Tibial artery (tissue), 4 donors: ENCODE measurements around the gene TENM3.

Source experiments
- DNase-seq, 2 donors: peaks; one replicate each; pipeline ENCODE4 v3.0.0-alpha.2; 2019
- H3K27ac ChIP-seq, 2 donors: fragments of 200-600 bp; sonication (generic) in 1 of 2; 1 replicate in 1 of 2; 2 replicates in 1 of 2; pipeline ENCODE4 v1.5.1; 2018 to 2019; ENCODE audit warnings: mild to moderate bottlenecking in 1 of 2
- H3K27me3 ChIP-seq, 2 donors: fragments of 200-600 bp; sonication (generic) in 1 of 2; one replicate each; pipeline versions ENCODE4 v1.5.1 to v1.6.0; 2016 to 2019
- H3K36me3 ChIP-seq, 3 donors: fragments of 200-600 bp; sonication (generic) in 2 of 3; one replicate each; pipeline ENCODE4 v1.5.1; 2016 to 2019; ENCODE audit warnings: mild to moderate bottlenecking in 2 of 3
- H3K4me1 ChIP-seq, 4 donors: fragments of 200-600 bp; sonication (generic) in 2 of 4; 1 replicate in 3 of 4; 2 replicates in 1 of 4; pipeline ENCODE4 v1.5.1; 2016 to 2019
- H3K4me3 ChIP-seq, 2 donors: fragments of 200-600 bp; sonication (generic) in 1 of 2; 1 replicate in 1 of 2; 2 replicates in 1 of 2; pipeline ENCODE4 v1.5.1; 2018 to 2019; ENCODE audit warnings: mild to moderate bottlenecking in 2 of 2
- H3K9me3 ChIP-seq, 3 donors: fragments of 200-600 bp; sonication (generic) in 1 of 3; one replicate each; pipeline ENCODE4 v1.5.1; 2016 to 2019
- CTCF ChIP-seq, 2 experiments: fragments of 200-600 bp in 1 of 2; fragments of 450-650 bp in 1 of 2; IDR thresholded peaks; one replicate each; pipeline ENCODE4 v1.5.1; 2017 to 2019; ENCODE audit warnings: antibody characterized with exemption in 2 of 2, mild to moderate bottlenecking in 1 of 2, moderate library complexity in 1 of 2
- intact Hi-C: fragments of 100-400 bp; cut with DNase I; formaldehyde crosslinking; loops from one replicate; pipeline ENCODE4 v1.15.0; 2023; ENCODE audit warnings: low total_unique reads

The TENM3 gene

GRCh38 chr4:182695842-182696241 is 452.6 kb downstream of the TENM3 start:
- Histone ChIP-seq H3K9me3 (no peaks in the 10 kb centered on the region), H3K27ac (no peak overlapping the region), H3K4me3 (no peak overlapping the region), H3K27me3 (no peaks in the 10 kb centered on the region), H3K36me3 (no peaks in the 10 kb centered on the region), H3K4me1 (no peaks in the 10 kb centered on the region)
- DNase-seq: no peak
- intact Hi-C loops: no loop called here
- no peak for TF ChIP-seq CTCF (IDR thresholded peaks at IDR 0.05)

- Histone ChIP-seq H3K27me3 (no peaks in the 10 kb centered on the region), H3K4me3 (no peak overlapping the region), H3K4me1 (no peaks in the 10 kb centered on the region), H3K27ac (no peak overlapping the region), H3K36me3 (no peaks in the 10 kb centered on the region), H3K9me3 (no peaks in the 10 kb centered on the region)
- intact Hi-C loops: no loop called here
- no peak for DNase-seq
- TF ChIP-seq CTCF (IDR thresholded peaks at IDR 0.05): no peak
Measured at GRCh38 chr4:182697094-182697493, 453.9 kb downstream of the TENM3 start.

DNA sequence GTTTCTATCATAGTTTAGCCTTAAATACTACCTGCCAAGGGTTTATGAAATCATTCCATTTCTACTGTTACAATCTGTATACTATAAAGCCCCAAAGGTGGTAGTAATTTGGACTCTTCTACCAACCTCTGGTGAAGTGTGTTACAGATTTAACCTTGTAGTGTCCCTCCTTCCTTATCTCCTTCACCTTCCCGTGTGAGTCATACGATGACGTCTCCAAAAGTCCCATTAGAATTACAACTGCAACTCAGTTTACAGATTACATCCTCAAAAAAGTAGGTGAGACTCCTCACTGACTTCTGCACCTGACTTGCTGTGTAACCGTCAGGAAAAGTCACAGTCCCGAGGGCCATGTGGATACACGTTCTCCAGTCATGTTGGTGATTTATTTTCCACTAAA is 455.0 kb downstream of the TENM3 start:
- Histone ChIP-seq H3K9me3 (no peaks in the 10 kb centered on the region), H3K27me3 (no peaks in the 10 kb centered on the region), H3K4me1 (no peaks in the 10 kb centered on the region), H3K36me3 (no peaks in the 10 kb centered on the region), H3K4me3 (no peak overlapping the region), H3K27ac (no peak overlapping the region)
- no peak for TF ChIP-seq CTCF (IDR thresholded peaks at IDR 0.05)
- intact Hi-C loops: no loop called here
- no peak for DNase-seq

DNA sequence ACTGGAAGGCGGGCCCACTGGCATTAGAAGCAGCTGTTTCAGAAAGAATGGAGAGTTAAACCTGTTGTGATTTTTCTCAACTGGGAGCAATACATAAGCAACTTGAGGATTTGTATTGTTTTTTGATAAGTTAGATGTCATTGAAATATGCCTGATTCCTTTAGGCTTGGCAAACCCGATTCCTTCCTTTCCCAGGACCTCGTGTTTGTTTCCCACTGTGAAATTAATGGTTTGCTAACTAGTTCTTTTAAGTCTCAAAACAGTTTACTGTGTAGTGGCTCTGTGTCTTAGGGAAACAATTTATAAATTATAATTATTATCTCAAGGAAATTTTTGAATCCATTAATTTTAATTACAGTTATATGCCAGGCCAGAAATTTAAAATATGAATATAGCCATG is 456.0 kb downstream of the TENM3 start:
- Histone ChIP-seq H3K27me3 (no peaks in the 10 kb centered on the region), H3K4me1 (no peaks in the 10 kb centered on the region), H3K4me3 (no peak overlapping the region), H3K9me3 (no peaks in the 10 kb centered on the region), H3K27ac (no peak overlapping the region), H3K36me3 (no peaks in the 10 kb centered on the region)
- TF ChIP-seq CTCF (IDR thresholded peaks at IDR 0.05): no peak
- DNase-seq: no peak
- intact Hi-C loops: no loop called here

- TF ChIP-seq CTCF (IDR thresholded peaks at IDR 0.05): no peak
- H3K9me3 ChIP-seq: no peaks in the 10 kb centered on the region
- intact Hi-C loops: no loop called here
- no peak overlapping the region for H3K4me3 ChIP-seq
- no peaks in the 10 kb centered on the region for H3K27me3 ChIP-seq
- H3K36me3 ChIP-seq: no peaks in the 10 kb centered on the region
- H3K4me1 ChIP-seq: no peaks in the 10 kb centered on the region
- no peak overlapping the region for H3K27ac ChIP-seq
- no peak for DNase-seq
Measured at GRCh38 chr4:182699795-182700194, 456.6 kb downstream of the TENM3 start.
